Dermis blood vessel endothelial cell (primary cell): ENCODE data around the gene RAD51B. TPM values are rescaled to one million over a fixed set of nuclear protein-coding genes. Genes with fewer than 3 reads are reported as not detected.
"Not testable (repeated sequence)": the region's sequence is repeated elsewhere in the genome, so short reads cannot be mapped to it uniquely, and the experiment has no call there.

Experiments used
- DNase-seq: peaks from one replicate; pipeline ENCODE4 v3.0.0; 2010
- total RNA-seq: library from RNA; depleted of rRNA; stranded (reverse); fragments of >200 nt; gene quantifications from 2 replicates; pipeline ENCODE4 v1.2.3, GENCODE V29; 2014

Gene RAD51B
- total RNA-seq, 1 donor from 2014 or later: 22.8 TPM

DNA sequence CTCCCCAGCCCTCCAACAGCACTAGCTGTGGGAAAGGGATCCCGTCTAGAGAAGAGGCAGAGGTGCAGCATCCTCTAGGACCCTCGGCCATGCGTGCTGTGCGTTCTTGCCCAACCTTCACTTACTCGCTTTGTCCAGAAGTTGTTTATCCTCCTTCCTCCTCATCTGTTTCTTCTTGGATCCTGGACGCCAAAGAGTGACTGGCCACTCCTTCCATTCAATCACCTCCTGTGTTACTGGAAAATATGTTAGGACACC is 832.8 kb downstream of the RAD51B start:
- no peak for DNase-seq

DNA sequence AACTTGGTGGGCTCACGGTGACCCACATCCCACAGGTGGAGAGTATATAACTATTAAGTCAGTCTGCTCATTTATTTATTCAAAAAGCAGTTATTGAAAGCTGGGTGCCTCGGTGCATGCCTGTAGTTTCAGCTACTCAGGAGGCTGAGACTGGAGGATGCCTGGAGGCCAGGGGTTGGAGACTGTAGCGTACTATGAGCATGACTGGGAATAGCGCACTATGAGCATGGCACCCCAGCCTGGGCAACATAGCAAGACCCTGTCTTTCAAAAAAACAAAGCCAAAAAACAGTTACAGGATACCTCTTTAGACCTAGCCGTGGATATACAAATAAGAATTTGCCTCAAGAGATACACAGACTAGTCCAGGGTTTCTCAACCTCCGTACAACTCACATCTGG is 833.5 kb downstream of the RAD51B start:
- no peak for DNase-seq

DNA sequence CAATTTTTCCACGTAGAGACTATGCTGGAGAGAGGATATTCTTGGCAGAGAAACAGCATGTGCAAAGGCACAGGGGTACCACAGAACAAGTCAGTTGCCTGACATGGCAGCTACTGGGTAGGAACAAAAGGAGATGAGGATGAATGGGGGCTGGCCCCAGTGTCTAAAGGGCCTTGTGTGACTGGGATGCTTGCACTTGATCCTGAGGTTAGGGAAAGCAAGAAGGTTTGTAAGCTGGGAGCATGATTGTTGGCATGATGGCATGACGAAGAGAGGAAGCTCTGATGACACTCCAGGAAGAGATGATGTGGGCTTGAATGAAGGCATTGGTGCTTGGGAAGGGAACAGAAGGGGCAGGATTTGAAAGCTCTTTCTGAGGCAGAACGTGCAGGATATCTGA is 834.2 kb downstream of the RAD51B start:
- DNase-seq: no peak

DNA sequence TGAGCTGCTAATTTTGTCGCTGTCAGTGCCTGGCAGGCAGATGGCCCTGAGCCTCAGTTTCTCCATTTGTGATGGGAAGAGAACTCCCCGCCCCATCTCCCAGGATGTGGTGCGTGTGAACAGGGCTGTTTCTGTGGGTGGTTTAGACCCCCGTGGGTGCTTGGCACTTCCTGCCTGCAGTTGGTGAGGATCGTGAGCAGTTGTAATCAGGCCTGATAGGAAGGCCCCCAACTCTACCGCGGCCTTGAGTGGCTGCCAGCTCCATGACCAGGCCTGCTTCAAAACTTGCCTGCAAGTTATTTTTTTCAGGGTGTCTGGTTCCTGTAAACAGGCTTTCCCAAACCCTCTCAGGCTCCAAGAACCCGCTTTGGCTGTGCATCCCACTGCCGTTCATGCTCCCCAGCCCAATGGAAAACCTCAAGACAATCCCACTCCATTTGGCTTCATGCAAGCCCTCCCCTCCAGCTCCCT is 834.9 kb downstream of the RAD51B start:
- no peak for DNase-seq

DNA sequence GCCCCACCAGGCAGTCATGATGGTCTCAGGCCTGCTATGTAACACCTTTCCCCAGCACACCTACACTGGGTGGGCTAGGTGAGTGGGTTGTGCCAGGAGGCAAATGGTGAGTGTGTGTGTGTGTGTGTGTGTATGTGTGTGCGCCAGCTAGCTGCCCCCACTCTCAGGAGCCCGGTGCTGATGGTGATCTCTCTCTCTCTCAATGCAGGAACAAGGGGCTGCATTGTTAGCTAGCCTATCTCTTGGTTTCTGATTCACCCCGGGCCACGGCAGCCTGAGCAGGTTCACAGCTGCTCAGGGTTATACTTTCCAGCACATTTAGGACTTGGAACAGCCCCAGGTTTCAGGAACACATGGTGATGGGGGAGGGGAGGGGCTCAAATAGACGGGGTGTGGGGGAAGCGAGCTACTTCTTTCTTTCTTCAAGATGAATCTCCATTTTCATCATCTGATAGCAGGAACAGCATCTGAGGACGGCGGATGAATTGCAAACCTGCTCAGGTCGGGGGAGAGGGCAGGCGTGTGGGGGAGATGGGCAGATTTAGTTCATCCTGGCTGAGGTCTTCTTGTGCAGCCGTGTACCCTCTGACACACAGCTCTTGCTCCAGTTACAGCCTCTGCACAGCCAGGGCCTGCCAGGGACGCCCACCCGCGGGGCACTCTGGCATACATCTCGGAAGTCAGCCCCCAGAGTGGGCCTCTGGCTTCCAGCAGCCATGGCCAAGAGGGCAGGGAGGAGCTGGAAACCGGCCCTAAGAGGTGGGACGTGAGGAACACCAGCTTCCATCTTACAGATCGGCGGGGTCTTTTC is 835.6 kb downstream of the RAD51B start:
- no peak for DNase-seq

DNA sequence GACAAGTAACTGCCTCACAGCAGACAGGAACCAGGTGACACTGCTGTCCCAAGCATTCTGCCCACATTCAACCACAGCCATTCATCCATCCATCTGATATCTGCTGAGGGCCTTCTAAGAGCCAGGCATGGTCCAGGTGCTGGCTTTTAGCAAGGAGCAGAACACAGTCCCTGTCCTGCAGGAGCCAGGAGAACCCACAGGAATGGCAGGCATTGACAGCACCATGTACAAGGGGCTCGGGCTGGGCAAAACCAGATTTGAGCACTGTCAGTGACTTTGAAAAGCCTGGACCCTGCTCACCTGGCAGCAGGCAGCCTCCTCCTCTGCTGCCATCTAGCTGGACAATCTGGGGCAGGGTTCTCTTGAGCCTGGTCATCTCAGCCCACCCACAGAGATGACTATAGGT is 836.3 kb downstream of the RAD51B start:
- DNase-seq: peak; percentile 33

DNA sequence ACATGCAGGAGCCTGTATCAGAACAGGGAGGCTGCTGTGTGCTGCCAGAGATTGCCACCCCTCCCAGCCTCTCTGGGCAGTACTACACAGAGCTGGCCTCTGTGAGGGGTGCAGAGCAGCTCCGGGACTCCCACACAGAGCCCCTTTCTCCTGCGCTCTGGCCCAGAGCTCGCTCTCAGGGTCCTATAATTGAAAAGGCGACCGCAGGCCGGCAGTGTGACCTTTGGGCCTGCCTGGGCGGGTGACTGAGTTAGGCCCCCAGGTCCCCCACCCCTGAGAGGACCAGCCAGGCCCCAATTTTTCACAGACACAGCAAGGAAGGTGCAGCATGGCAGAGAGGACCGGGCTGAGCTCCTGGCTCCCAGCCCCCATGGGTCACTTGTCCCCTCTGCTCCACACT is 836.9 kb downstream of the RAD51B start:
- DNase-seq: no peak

DNA sequence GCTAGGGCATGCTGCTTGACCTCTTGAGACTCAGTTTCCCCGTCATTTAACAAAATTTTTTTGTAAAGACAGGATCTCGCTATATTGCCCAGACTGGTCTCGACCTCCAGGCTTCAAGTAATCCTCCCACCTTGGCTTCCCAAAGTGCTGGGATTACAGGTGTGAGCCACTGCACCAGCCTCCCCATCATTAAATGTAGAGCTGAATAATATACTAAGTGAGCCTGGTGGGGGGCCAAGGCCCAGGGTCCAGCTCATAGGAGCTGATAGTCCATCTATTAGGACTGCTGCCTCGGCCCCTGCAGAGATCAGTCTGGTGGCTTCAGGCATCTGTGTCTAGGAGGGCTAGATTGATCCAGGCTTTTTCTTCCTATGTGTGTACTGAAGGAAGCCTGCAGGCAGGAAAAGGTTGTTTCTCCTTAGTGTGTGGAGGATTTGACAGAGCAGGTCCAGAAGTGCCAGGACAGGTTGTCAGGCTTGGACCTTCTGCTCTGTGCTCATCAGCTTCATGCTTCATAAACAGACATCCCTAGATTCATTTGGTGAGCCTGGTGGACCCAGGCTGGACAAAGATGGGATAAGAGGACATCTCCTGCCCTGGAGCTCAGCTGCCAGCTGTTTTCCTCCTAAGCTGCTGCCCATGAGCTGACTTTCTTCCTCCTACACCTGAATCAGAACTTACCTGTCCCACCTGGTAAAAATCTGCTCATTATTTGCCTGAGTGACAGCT is 837.9 kb downstream of the RAD51B start:
- DNase-seq: no peak

DNA sequence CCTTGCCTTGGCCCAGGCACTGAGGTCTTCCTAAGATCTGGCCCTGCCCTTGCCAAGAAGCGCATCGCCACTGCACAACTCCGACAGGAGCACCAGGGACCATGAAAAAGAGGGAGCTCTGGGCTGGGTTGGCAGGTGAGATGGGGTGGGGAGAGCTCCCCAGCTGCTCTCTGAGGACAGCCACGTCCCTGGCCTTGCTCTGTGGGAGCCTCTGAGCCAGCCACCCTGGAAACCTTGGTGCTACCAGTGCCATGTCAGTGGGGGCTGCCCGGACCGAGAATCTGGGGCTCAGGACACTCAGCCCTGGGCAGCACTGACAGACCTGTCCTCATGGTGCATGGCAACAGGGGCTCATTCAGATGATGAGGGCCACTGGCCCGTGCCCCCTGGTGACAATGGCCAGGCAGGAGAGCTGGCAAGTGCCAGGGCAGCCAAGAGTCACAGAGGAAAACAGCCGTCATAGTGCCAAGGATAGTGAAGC is 838.5 kb downstream of the RAD51B start:
- no peak for DNase-seq

DNA sequence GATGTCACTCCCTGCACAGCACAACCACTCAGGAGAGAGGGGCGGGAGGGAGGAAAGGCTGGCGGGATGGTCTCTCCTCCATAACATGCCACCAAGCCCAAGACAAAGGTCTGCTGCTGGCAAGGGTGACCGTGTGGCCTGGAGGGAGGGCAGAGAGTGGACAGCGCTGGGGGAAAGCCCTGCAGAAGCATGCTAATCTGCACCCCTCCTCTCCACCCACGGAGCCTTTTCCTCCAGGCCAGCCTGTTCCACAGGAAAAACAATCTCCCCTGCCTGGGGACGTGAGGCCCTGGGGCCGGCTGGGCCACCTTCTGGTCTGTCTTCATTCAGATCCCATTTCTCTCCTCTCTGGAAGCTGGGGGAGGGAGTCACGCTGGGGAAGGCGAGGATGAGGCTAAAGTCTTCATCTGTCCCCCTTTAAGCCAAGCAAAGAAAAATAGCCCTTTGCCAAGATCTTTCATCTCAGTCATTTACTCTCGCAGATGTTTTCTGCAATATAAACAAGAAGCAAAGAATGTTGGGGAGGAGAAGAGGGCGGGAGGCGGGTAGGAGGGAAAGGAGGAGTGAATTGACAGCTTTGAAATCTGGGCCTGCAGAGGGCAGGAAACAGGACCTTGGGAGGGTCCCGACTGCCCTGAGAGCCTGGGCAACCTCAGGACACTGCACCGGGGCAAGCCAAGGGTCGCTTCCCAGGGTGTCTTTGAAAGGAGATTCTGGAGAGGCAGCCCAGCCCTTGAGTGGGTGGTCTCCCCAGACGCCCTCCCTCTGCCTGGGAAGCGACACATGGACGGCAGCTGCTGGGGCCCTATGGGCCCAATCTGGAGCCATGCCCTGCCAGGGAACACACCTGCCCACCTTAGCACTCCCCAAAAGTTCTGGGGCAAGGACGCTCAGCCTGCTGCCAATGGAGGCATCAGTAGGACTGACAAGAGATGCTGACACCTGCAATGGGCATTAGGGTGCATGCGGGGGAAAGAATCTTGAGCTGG is 839.7 kb downstream of the RAD51B start:
- no peak for DNase-seq

DNA sequence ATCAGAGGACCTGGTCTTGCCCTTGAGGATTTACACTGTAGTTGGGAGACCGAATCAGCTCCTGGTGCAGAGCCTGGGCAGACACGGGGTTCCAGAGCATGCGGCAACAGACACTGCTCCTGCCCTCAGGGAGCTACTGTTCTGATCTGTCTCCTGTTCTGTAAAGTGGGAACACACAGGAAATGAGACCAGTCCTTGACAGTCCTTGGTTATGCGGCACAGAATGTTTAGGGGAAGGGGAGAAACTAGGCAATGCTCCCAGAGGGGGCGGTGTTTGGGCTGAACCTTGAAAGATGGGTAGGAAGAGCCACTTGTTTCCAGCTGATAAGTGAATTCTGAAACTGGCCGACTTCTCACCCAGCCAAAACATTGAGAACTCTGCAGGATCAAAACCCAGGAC is 840.9 kb downstream of the RAD51B start:
- DNase-seq: no peak

DNA sequence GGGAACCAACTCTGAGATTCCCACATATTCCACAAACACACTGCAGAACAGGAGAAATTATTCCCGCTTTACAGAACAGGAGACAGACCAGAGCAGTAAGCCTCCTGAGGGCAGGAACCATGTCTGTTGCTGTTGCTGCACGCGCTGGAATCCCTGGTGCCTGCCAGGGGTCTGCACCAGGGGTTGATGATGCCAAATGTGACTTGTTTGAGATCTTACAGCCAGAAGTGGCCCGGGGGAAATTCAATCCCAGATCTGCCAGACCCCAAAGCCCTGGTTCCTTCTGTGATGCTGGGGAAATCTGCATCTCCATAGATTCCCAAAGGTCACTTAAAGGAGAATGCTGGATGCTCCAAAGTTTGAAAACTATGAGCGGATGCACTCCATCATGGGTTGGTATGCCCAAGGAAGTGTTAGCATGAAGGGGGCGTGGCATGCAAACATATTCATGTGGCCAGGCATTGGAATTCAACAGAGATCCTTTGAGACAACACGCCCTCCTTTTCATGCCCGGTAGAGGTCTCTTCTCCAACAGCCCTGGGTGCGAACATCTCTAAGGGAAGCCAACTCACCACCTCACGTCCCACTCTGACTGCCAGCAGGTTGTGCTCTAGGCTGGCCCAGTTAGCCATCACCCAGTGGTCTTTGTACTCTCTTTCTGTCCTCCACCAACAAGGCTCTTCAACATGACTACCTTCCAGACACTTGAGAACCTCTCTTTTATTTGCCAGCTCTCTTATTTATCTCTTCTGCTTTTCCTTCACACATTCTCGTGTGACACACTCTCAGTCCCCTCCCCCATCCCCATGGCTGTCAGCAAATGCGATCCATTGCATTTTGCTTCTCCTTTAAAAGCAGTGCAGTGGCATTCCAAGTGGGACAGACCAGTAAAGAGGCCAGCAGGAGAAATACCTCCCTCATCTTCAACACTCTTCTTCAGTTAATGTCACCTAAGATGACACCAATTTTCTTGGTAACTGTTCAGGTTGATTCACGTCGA is 841.9 kb downstream of the RAD51B start:
- DNase-seq: no peak

DNA sequence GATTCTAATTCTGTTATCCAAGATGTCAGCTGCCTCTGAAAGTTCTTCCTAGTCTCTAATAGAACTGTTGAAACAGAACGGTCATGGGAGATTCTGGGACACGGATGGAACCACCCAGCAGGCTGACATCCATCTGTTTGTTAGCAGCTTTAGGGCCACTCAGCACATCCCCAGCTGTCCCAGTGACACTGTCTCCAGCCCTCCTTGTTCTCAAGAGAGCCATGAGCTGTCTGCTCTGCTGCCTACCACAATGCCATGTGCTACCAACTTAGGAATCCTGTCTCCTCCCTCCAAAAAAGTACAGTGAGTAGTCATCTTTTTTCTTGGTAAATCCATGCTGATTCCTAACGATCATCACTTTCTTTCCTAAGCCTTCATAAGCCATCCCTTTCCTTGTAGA is 842.8 kb downstream of the RAD51B start:
- no peak for DNase-seq

DNA sequence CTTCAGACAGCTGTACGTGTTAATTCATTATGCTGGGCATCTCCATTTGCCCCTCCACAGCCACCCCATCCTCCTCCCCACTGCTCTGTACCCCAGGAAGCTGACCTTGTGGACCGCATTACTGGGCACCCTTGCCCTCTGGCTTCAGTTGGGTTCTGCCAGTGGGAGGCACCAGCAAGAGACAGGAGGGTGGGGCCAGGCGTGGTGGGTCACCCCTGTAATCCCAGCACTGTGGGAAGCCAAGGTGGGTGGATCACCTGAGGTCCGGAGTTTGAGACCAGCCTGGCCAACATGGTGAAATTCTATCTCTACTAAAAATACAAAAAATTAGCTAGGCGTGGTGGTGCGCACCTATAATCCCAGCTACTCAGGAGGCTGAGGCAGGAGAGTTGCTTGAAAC is 843.2 kb downstream of the RAD51B start:
- DNase-seq: not testable (repeated sequence)

DNA sequence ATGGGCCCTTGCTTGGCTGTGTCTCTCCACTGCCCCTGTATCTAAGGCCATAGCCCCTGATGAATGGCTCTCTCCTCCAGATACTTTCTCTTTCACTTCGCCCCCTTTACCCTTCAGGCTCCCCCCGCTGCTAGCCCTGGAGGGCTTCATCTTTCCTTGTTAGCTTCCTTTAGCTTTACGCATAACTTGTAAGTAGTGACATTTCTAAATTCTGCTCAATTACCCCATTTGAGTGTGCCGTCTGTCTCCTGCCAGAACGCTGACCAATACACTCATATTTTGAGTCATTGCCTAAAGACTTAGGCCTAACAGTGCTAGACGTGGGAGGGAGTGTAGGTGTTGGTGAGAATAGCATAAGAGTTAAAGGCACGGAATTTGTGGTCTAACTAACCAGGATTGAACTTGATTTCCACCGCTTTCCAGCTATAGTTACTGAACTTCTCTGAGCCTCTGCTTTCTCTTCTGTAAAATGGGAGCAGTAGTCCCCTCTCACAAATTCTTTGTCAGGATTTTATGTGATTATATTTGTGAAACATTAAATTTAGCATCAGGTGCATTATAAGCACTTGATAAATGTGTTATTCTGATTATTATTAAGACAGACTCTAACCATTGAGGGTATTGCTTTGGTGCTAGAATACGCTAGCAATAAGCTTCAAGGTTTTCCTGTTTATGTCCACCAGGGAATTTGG is 844.0 kb downstream of the RAD51B start:
- DNase-seq: no peak

DNA sequence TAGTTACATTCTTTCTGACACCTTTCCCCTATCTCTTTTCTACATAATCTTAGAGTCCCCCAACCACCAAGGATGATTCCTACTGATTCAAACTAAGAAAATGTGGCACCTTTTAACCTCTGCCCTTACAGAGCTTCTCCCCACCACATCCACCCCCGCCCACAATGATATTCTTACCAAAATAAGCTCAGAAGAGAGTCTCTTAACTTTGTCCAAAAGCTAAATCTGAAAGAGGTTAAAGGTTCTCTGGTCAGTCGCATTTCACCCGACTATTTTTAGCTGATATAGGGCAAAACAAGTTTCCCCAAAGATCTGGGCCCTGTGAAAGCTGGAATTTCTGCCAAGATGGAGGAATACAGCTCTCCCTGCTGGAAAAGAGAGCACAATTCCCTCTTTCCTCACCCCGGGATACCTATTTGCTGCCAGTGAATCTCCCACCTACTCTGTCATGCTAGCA is 844.7 kb downstream of the RAD51B start:
- no peak for DNase-seq

DNA sequence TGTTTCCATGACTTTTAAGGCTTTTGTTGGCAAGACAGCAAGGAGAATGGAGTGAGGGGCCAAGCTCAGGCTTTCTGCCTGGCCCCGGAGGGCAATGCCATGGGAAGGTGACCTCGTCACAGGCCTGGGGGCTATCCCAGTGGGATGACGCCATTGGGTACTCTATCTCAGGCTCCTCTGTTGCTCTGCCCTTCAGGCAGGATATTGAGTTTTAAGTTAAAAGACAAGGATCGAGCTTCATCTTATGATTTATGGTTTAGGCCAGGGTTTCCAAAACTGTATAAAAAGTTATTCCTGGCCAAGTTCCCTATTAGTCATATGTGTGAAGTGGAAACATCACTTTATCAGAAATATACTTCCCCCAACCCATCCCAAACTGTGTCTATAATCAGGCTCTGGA is 845.6 kb downstream of the RAD51B start:
- DNase-seq: no peak

DNA sequence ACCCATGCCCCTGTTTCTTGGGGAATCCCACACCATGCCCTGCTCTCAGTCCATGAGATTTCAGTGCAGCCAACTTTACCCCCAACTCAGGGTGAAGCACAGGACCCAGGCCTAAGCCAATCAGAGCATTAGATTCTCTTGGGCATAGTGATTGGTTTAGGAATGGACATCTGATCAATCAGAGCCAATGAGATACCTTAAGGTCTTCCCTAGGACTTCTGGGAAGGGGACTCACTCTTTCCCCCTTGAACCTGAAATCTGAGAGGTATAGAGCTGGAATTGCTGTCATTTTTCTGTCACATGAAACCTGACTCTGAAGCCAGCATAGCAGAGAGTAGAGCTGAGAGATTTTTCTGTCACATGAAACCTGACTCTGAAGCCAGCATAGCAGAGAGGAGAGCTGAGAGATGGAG is 846.2 kb downstream of the RAD51B start:
- DNase-seq: no peak

DNA sequence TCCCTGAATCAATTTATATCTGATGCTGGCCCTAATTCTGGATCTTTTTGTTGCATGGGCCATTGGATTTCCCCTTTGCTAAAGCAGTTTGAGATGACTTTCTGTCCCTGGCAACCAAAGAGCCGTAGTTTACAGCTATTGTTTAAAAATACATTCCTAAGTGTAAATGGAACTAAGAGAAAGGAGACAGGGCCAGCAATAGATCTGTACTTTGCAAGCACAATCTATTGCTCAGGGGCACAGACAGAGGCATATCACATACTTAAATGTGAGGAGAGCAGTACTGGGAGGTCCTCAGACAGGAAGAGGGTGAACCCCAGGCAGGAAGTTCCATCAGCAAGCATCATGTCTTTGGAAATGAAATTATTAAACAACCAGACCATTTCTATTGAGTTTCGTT is 846.7 kb downstream of the RAD51B start:
- peak; percentile 34 for DNase-seq

DNA sequence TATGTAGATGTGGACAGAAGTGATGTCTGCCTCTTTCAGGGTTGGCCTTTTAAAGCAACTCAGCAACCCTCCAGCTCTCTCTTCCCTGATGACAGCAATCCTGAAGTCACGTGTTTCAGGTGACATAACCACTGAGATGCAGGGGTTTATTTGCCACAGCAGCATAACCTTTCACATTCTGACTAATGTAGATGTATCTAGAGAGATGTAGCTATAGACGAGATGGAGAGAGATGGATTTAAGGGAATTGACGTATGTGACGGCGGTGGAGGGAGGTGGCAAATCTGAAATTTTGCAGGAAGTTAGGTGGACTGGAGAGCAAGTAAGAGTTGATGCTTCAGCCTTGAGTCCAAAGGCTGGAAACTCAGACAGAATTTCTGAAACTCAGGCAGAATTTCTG is 847.3 kb downstream of the RAD51B start:
- no peak for DNase-seq

DNA sequence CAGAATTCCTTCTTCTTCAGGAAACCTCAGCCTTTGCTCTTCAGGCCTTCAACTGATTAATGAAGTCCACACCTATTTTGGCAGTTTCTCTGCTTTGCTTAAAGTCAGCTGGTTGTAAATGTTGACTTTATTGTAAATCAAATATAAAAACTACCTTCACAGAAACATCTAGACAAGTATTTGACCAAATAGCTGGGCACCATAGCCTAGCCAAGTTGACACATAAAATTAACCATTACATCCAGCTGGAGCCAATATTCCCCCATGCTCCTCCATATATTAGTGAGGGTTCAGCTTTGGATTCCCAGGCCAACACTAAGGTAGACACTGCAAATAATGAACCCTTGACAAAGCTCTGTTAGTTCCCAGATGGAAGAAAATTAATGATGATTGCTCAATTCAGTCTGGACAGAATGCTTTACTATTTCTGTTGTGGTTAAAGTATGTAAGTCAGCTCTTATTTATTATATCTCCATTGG is 847.8 kb downstream of the RAD51B start:
- DNase-seq: no peak
